Hematopoietic multipotent progenitor cell treated with erythropoietin and hydrocortisone succinate and interleukin-3 and kit ligand, for 15 days (in vitro differentiated cells): ENCODE data around the gene CXADR.
"Not testable (repeated sequence)": the region's sequence is repeated elsewhere in the genome, so short reads cannot be mapped to it uniquely, and the experiment has no call there.

ENCODE experiments used
- DNase-seq: peaks from one replicate; pipeline ENCODE4 v3.0.0-alpha.2; 2015; ENCODE audit warnings: low spot score

Gene CXADR

DNA sequence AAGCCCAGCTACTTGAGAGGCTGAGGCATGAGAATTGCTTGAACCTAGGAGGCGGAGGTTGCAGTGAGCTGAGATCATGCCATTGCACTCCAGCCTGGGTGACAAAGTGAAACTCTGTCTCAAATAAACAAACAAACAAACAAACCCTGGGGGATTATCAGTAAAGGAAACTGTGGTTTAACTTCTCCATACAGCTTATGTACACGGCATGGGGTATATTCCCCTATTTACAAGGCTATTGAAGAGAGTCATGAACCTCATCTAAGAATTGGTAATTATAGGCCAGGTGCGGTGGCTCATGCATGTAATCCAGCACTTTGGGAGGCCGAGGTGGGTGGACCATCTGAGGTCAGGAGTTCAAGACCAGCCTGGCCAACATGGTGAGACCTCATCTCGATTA lies 9.9 kb upstream of the CXADR start:
- not testable (repeated sequence) for DNase-seq

DNA sequence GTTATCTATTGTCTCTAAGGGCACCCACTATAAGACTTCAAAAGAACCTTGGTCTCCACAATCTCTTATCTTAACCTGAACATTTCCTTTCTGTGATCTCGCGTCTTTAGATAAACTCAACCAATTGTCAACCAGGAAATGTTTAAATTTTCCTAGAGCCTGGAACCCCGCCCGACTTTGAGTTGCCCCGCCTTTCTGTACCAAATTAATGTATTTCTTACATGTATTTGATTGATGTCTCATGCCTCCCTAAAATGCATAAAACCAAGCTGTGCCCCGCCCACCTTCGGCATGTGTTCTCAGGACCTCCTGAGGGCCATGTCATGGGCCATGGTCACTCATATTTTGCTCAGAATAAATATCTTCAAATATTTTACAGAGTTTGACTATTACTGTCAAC lies 5.9 kb upstream of the CXADR start:
- DNase-seq = no peak

- DNase-seq = no peak
These were observed 5.3 kb upstream of the CXADR start for GRCh38 chr21:17507591-17507990.

DNA sequence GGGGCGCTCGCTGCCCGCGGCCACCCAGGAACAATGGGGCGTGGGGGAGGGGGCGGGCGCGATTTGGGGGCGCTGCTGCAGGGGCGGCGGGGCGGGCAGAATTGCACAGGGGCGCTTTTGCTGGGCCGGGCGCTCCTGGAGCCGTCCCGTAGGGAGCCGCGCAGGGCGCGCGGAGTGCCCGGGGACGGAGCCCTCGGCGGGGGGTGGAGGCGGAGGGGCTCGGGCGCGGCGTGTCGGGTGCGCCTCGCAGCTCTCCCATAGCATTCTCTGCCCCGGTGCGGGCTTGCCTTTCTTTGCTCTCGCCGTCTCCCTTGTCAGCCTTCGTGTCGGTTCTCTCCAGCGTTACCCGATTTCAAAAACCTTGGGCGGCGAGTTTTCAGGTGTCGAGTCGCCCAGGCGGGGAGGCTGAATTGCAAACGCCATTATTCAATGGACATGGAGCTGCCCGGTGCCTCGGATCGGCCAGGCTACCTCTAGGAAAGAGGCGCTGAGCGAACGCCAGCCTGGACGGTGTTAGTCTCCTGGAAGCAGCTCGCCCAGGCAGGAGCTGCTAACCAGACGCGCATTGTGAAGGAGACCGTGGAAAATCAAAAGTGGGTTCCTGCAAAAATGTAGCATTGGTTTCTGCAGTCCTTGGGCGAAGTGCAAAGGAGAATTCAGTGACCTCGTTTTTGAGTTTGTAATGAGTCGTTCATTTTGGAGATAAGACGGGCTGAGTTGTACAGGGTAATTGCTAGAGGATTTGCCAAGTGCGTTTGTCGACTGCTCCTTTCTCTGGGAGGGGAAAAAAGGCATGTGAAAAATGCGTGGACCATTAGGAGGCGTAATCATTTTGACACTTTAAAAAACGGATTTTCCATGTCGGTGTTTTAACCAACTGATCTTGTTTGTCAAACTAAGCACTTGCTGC lies 626 bp downstream of the CXADR start:
- DNase-seq = no peak

DNA sequence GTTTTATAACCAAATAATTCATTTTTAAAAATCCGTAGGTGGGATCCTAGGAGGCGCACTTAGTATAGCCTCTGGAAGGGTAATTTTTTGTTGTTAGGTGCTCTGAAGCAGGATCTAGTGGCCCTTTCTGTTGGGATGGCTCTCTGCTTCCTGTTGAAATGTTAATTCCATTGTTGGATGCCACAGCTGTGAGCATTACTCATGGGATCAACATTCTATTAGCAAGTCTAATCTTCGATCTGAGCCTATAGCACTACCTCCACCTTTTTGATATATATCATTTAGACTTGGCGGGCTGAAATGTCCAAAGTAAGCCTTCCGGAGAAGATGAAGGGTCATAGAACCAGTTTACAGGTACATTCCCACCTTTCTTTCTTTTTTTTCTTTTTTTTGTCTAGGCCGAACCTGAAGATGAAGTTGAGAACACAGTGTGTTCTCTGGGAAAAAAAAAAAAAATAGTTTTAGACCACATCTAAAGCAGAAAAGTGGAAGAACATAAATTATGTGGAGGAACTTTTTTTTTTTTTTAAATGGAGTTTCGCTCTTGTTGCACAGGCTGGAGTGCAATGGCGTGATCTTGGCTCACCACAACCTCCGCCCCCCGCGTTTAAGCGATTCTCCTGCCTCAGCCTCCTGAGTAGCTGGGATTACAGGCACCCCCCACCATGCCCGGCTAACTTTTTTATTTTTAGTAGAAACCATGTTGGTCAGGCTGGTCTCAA lies 1.4 kb downstream of the CXADR start:
- no peak for DNase-seq

- not testable (repeated sequence) for DNase-seq
These were observed 4.2 kb downstream of the CXADR start for GRCh38 chr21:17517008-17517407.

DNA sequence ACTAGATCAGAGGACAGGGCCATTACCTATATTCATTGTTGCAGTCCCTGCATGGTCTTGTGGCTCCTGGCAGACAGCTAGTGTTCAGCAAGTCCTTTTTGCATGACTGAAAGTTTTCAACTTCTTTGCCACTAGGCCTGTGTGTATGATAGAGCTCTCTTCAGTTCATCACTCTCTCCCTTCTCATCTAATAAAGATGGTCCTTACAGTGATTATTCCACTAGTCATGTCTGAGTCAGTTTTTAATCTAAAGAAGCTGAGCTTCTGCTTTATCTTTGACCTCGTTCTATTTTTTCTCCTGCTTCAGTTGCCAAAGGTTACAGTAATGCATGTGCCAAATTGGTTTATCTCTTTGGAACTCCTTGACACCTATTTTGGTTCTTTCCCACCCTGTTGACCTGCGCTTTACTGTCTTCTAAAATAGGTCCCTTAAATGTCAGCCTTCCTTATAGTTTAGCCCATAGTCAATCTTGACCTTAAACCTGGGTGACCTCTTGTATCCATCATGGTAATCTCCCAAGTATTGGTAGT lies 6.4 kb downstream of the CXADR start:
- DNase-seq = no peak

- no peak for DNase-seq
These were observed 7.2 kb downstream of the CXADR start for GRCh38 chr21:17519965-17520609.

GRCh38 chr21:17523007-17523451 lies 10.2 kb downstream of the CXADR start:
- no peak for DNase-seq

GRCh38 chr21:17523979-17524494 lies 11.2 kb downstream of the CXADR start:
- DNase-seq = not testable (repeated sequence)

GRCh38 chr21:17524635-17525034 lies 11.8 kb downstream of the CXADR start:
- no peak for DNase-seq

DNA sequence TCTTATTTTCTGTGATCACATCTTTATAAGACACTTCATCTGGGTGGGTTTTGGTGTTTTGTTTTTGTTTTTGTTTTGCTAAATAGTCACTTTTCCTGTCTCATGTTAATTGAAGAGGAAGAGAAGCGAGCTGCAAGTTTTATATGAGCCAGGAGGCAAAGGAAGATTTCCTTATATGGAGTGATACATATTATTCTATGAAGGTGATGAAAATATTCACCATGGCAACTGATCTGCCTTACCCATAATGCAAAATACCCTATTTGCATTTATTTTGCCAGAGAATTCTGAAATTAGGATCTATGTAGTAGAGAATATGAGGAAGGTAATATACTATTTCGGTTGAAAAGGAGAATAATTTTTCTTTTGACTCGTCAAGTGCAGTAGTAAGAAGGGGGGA lies 13.9 kb downstream of the CXADR start:
- DNase-seq = no peak

GRCh38 chr21:17527240-17527639 lies 14.4 kb downstream of the CXADR start:
- DNase-seq = no peak

- DNase-seq = no peak
These were observed 14.9 kb downstream of the CXADR start for GRCh38 chr21:17527711-17528110.

GRCh38 chr21:17529648-17530047 lies 16.8 kb downstream of the CXADR start:
- DNase-seq = no peak

- no peak for DNase-seq
These were observed 19.4 kb downstream of the CXADR start for GRCh38 chr21:17532292-17532691.

DNA sequence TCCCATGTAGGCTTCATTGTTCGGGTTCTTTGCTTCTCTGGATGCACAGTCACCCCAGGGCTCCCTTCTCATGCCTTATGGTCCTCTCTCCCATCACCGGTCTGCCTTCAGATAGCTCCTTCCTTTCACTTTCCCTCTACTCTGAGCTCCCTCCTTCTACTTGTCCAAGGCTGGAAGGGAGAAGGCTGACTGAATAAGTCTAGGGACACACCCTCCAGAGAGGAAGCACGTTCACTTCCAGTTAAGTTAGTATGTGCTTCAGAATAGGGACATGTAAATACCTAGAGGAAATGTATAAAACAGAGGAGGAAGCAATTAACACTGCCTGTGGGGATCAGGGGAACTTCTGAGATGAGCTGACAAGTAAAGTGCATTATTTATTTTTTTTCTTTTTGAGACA lies 23.5 kb downstream of the CXADR start:
- DNase-seq = no peak

GRCh38 chr21:17537299-17537698 lies 24.5 kb downstream of the CXADR start:
- no peak for DNase-seq

GRCh38 chr21:17538576-17538975 lies 25.7 kb downstream of the CXADR start:
- DNase-seq = no peak

- no peak for DNase-seq
These were observed 26.5 kb downstream of the CXADR start for GRCh38 chr21:17539323-17539722.

GRCh38 chr21:17539743-17540341 lies 27.0 kb downstream of the CXADR start:
- DNase-seq = no peak

GRCh38 chr21:17540530-17540929 lies 27.7 kb downstream of the CXADR start:
- DNase-seq = no peak
